GM12801 (cell line): ENCODE measurements around the gene TROAP.

Experiments
- TF ChIP-seq, protein P1 (sequence below): IDR thresholded peaks from one replicate; pipeline ENCODE4 v1.5.1; 2011; ENCODE audit warnings: control low read depth; ENCODE audit not compliant: insufficient read length; ENCODE audit errors: extremely low read depth

Gene TROAP

GRCh38 chr12:49322367-49322707 lies 718 bp upstream of the TROAP start:
- TF ChIP-seq, protein P1, sequence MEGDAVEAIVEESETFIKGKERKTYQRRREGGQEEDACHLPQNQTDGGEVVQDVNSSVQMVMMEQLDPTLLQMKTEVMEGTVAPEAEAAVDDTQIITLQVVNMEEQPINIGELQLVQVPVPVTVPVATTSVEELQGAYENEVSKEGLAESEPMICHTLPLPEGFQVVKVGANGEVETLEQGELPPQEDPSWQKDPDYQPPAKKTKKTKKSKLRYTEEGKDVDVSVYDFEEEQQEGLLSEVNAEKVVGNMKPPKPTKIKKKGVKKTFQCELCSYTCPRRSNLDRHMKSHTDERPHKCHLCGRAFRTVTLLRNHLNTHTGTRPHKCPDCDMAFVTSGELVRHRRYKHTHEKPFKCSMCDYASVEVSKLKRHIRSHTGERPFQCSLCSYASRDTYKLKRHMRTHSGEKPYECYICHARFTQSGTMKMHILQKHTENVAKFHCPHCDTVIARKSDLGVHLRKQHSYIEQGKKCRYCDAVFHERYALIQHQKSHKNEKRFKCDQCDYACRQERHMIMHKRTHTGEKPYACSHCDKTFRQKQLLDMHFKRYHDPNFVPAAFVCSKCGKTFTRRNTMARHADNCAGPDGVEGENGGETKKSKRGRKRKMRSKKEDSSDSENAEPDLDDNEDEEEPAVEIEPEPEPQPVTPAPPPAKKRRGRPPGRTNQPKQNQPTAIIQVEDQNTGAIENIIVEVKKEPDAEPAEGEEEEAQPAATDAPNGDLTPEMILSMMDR: no peak

DNA sequence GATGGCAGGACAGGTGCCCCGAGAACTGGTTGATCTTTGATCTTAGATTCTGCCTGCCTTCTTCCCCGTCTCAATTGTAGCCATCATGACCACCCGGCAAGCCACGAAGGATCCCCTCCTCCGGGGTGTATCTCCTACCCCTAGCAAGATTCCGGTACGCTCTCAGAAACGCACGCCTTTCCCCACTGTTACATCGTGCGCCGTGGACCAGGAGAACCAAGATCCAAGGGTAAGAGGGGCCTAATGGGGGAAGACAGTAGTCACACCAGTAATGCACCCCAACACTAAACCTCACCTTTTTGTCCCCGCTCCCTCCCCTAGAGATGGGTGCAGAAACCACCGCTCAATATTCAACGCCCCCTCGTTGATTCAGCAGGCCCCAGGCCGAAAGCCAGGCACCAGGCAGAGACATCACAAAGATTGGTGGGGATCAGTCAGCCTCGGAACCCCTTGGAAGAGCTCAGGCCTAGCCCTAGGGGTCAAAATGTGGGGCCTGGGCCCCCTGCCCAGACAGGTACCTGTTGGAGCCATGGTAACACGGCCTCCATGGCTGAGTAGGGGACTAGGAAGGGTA lies 556 bp downstream of the TROAP start:
- TF ChIP-seq, protein P1: no peak

DNA sequence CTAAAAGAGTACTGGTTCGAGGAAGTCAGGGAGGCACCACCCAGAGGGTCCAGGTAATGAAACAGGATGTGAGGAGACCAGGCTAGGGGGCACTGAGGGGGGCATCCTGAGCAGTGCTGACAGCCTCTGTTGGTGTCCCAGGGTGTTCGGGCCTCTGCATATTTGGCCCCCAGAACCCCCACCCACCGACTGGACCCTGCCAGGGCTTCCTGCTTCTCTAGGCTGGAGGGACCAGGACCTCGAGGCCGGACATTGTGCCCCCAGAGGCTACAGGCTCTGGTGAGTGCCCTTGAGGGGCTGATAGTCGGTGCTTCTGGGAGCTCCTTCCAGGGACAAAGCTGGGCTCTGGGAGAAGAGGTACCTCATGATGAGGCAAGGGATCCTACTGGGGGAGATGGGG lies 2.6 kb downstream of the TROAP start:
- TF ChIP-seq, protein P1: no peak

DNA sequence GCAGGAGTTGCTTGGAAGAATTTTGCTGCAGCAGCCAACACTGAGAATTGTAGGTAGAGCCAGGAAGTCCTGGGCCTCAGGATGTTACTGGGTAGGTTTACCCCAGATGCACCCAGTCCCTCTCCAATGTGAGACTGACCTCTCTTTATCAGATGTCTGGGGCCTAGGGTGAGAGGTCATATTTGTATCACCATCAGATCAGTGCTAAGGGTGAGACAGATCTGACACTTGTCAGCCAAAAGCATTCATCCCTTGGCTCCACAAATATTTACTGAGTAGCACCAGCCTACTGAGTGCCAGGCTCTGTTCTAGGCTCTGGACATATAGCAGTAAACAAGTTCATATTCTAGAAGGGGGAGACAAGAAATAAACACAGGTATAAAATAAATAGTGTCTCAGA lies 4.3 kb downstream of the TROAP start:
- TF ChIP-seq, protein P1: no peak

DNA sequence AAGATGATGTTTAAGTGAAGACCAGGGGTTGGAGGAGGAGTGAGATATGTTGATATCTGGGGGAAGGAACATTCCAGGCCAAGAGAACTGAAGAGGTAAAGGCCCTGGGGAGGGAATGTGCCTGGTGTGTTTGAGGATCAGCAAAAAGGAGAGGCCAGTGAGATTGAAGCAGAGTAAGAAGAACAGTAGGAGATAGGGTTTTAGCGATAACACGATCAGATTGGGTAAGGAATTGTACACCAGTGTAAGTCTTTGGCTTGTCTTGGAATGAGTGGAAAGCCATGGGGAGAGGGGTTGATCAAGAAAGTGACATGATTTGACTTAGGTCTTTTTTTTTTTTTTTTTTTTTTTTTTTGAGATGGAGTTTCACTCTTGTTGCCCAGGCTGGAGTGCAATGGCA lies 4.8 kb downstream of the TROAP start:
- TF ChIP-seq, protein P1: no peak

GRCh38 chr12:49328816-49329215 lies 5.8 kb downstream of the TROAP start:
- TF ChIP-seq, protein P1: no peak

DNA sequence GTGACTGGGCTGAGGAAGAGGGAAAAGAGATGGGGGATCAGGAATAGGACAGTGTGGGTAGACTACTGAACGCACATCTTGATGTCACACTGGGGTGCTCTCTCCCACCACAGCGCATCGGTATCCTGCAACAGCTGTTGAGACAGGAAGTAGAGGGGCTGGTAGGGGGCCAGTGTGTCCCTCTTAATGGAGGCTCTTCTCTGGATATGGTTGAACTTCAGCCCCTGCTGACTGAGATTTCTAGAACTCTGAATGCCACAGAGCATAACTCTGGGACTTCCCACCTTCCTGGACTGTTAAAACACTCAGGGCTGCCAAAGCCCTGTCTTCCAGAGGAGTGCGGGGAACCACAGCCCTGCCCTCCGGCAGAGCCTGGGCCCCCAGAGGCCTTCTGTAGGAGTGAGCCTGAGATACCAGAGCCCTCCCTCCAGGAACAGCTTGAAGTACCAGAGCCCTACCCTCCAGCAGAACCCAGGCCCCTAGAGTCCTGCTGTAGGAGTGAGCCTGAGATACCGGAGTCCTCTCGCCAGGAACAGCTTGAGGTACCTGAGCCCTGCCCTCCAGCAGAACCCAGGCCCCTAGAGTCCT lies 7.1 kb downstream of the TROAP start:
- TF ChIP-seq, protein P1: no peak
